Kidney epithelial cell (primary cell): ENCODE measurements around the gene KCNG2. TPM values are rescaled to one million over a fixed set of nuclear protein-coding genes. Genes with fewer than 3 reads are reported as not detected.

Experiments
- DNase-seq: peaks from one replicate; pipeline ENCODE4 v3.0.0-alpha.2; 2010; ENCODE audit warnings: low read depth
- H3K27me3 ChIP-seq: 2 replicates; pipeline ENCODE4 v1.6.0; 2011; ENCODE audit warnings: low read length; ENCODE audit not compliant: control insufficient read depth, insufficient read depth
- H3K36me3 ChIP-seq: 2 replicates; pipeline ENCODE4 v1.5.1; 2011; ENCODE audit warnings: low read length; ENCODE audit not compliant: control insufficient read depth, insufficient read depth
- H3K4me3 ChIP-seq: 2 replicates; pipeline ENCODE4 v1.5.1; 2011; ENCODE audit warnings: low read depth, mild to moderate bottlenecking, control low read depth, low read length
- CTCF ChIP-seq: IDR thresholded peaks from 2 replicates; pipeline ENCODE4 v1.5.1; 2011; ENCODE audit warnings: mild to moderate bottlenecking, moderate library complexity, low read length, control low read depth, inconsistent platforms; ENCODE audit not compliant: insufficient read depth, poor library complexity, severe bottlenecking
- total RNA-seq: library from RNA; depleted of rRNA; stranded (reverse); fragments of >200 nt; gene quantifications from 2 replicates; pipeline ENCODE4 v1.2.3, GENCODE V29; 2015

The KCNG2 gene
- total RNA-seq, 1 donor from 2014 or later = not detected

GRCh38 chr18:79871026-79871390 lies 73.3 kb downstream of the KCNG2 start:
- Histone ChIP-seq H3K4me3 (no peak overlapping the region), H3K27me3 (peaks cover 12% of the 10 kb centered on the region), H3K36me3 (no peaks in the 10 kb centered on the region)
- no peak for DNase-seq
- TF ChIP-seq CTCF = no peak

DNA sequence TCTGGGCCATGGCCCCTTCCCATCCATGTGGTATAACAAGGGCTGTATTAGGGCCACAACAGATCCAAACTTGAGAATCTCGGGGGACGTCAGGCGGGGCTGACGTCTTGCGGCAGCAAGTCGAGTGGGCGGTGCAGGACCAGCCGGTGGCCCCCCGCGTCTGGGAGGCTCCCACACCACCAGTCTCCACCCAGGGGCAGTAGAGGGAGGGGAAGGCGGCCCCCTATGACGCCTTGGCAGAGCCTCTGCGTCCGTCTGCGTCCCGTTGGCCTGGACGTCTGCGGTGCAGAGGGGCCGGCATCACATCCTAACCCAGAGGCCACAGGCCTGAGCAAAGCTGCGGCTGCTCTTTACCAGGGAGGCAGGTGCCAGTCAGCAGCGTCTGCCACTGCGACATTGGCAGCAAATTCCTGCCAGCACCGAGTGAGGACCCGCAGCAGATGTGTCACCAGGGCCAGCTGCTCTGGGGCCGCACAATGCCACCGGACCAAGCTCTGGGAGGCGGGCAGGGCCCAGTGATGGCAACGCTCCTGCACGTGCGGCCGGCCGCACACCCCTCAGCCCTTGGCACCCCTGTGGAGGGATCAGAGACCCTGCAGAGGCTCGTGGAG lies 73.8 kb downstream of the KCNG2 start:
- TF ChIP-seq CTCF = no peak
- H3K4me3 ChIP-seq = no peak overlapping the region

DNA sequence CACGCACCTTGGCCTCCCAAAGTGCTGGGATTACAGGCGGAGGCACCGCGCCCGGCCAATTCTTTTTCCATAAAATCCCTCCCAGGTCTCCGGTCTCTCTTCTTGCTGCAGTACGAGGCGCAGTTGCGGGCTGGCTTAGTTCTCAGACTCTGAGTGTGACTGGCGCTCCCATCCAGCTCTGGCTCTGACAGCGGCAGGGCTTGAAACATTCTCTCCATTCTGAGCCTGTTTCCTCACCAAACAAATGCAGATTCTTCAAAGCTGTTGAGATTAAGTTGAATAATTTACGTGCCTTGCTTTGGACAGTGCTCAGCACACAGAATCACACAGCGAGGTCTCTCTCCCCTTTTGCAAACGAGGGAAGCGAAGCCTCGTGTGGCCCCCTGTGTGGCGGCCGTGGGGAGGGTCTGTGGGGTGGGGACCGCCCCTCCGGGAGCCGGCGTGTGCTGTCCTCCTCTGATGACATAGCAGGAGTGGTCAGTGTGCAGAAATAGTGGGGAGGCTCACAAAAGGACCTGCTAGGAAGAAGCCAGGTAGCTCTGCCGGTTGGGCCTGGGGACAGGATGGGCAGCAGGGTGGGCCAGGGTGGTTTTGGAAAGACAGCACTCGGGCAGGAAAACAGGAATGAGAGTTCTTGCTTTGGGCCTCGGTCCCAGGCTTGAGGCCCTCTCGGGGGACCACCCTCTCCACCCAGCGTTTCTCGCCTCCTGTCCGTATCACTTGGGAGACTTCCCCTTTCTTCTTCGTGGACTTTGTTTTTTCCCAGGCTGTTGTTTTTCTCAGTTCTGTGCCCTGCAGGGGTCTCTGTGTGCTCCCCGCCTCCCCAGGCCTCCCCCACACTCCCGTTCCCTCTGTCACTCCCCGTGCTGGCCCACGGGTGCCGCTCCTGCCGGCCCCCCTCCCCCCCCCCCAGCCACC lies 75.0 kb downstream of the KCNG2 start:
- Histone ChIP-seq H3K27me3 (peaks cover 27% of the 10 kb centered on the region), H3K36me3 (no peaks in the 10 kb centered on the region), H3K4me3 (no peak overlapping the region)
- TF ChIP-seq CTCF = no peak
- DNase-seq = no peak

More for the DNA sequence above, 73.8 kb downstream of the KCNG2 start:
- no peaks in the 10 kb centered on the region for H3K36me3 ChIP-seq
- no peak for DNase-seq
- peaks cover 18% of the 10 kb centered on the region for H3K27me3 ChIP-seq

- no peak for TF ChIP-seq CTCF
- Histone ChIP-seq H3K27me3 (peaks cover 27% of the 10 kb centered on the region), H3K36me3 (no peaks in the 10 kb centered on the region), H3K4me3 (no peak overlapping the region)
- DNase-seq = no peak
Measured at GRCh38 chr18:79873449-79874110, 75.8 kb downstream of the KCNG2 start.

DNA sequence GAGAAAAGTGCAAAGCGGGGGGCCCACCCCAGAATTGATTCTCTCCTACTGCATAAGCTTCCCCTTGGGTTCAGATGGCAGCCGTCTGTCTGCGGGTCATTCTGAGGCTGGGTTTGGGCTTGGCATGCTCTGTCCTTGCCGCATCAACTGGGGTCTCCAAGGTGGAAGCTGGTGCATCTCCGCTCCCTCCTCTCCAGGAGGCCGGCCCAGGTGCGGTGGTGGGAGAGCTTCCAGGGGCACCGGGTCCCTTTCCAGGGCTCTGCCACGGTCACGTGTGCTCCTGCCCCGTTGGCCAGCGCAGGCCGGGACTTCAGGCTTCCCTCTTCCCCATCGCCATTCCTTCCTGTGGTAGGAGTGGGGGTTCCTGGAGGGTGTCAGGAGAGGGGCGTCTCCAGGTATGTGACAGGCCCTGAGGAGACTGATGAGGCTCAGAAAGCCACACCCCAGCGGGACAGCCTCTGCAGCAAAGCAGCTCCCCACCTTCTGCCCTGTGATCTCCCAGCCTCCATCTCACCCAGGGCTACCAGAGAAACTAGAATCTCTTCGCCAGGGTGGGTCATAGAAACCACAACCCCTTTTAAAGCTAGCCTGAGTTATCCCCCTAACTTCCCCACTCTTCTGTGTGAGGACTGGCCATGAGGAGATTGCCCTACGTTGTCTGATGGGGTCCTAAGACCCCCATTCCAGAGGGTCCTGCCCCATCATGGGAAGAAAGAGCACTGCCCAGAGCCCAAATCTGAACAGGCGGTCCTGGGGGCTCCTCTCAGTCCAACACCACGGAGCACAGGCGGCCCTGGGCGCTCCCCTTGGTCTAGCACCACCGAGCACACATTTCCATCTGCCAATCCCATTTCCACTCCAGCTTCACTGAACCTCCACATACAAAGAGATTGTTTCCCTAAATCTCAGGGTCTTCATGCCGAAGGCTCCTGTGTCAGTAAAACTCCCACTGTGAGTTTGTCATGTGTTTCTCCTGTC lies 77.1 kb downstream of the KCNG2 start:
- DNase-seq = no peak
- no peak for TF ChIP-seq CTCF
- H3K36me3 ChIP-seq = no peaks in the 10 kb centered on the region

More for the DNA sequence above, 77.1 kb downstream of the KCNG2 start:
- peaks cover 27% of the 10 kb centered on the region for H3K27me3 ChIP-seq
- no peak overlapping the region for H3K4me3 ChIP-seq
